HG02678 (cell line): ENCODE results near the gene ETV6.

Experiments used
- ATAC-seq: cut with Tn5 transposase; IDR thresholded peaks from one replicate; pipeline ENCODE4 v1.9.1; 2021; ENCODE audit warnings: mild to moderate bottlenecking, moderate library complexity; ENCODE audit not compliant: unreplicated experiment

The ETV6 gene

GRCh38 chr12:11821386-11822080, 172.1 kb downstream of the ETV6 start:
- no peak for ATAC-seq

GRCh38 chr12:11822081-11822834, 172.8 kb downstream of the ETV6 start:
- peak; percentile 54 for ATAC-seq

- no peak for ATAC-seq
Measured at GRCh38 chr12:11823043-11823442, 173.6 kb downstream of the ETV6 start.

- no peak for ATAC-seq
Measured at GRCh38 chr12:11823593-11823992, 174.1 kb downstream of the ETV6 start.

DNA sequence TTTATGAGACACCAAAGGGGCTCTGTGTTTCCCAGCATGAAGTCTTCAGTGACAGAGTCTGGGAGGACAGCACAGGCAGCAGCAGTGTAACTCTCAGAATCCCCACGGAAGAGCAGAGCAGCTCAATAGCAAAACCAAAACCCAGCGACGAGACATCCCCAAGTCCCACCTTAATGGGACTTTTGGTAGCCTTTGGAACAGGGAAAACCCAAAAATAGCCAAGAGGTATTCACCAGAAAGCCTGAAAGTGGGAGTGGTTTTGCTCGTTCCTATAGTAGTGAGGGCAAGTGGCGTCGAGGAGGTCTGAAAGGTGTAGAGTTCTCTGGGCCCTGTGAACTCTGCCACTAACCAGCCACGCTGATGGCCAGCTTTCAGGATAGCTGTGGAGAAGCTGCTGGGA, 174.6 kb downstream of the ETV6 start:
- ATAC-seq, result no peak

GRCh38 chr12:11824736-11825135, 175.3 kb downstream of the ETV6 start:
- ATAC-seq, result no peak

GRCh38 chr12:11825278-11825677, 175.8 kb downstream of the ETV6 start:
- no peak for ATAC-seq

DNA sequence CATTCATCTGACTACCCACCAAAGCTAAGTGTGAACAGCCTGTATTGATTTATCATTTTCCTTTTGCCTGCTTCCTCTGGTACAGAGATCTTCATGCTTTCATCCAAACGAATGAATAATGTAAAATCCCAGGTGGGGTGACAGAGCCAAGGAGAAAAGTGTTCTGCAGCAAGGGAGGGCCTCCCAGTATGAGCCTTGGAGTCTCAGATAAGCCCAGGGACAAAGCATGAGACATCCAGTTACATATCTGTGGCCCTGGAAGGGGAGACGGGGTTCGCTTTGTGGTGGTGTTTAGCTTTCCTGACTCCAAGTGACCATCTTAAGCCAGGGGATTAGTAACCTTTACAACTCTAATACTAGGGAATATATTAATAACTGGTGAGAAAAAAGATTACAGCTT, 177.1 kb downstream of the ETV6 start:
- ATAC-seq, result no peak

GRCh38 chr12:11827091-11828061, 177.9 kb downstream of the ETV6 start:
- ATAC-seq, result no peak

- no peak for ATAC-seq
Measured at GRCh38 chr12:11829764-11830194, 180.3 kb downstream of the ETV6 start.

DNA sequence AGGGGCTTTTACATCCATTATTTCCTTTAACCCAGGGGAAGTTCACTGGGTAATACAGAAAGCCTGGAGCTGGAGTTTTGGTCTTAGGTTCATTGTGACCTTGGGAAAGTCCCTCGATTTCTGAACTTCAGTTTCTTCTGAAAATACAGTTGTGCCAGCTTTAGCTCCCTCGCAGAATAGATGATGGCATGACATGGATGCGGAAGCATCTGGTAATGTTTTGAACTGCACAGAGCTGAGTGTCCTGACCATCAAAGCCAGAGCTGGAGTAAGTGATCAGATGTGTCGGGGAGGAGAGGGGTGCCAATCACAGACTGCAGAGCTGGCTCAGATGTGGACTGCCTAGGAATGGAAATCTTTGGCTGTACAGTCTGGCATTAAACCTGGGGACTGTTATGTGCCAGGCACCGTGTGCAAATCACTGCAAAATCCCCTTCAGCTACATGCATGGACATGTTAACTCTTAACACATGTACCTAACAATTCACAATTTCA, 180.9 kb downstream of the ETV6 start:
- ATAC-seq, result no peak

DNA sequence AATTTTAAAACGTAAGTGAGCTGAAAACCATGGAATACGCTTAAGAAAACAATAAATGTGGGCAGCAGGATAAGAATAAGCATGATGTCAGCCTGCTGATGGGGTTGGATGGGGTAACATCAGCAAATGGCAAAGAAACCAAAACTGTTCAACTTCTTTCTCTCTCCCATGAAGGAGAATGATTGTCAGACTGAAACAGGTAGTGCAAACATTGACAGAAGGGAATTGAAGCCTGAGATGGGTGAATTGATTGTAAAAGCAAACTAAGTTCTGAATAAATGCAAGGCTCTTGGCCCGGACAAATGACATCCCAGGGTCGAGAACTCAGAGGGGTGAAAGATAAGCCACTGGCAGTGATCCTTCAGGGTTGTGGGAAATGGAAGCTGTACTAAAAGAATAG, 182.6 kb downstream of the ETV6 start:
- no peak for ATAC-seq

GRCh38 chr12:11833174-11833895, 183.9 kb downstream of the ETV6 start:
- ATAC-seq, result no peak

- no peak for ATAC-seq
Measured at GRCh38 chr12:11834104-11834812, 184.8 kb downstream of the ETV6 start.

DNA sequence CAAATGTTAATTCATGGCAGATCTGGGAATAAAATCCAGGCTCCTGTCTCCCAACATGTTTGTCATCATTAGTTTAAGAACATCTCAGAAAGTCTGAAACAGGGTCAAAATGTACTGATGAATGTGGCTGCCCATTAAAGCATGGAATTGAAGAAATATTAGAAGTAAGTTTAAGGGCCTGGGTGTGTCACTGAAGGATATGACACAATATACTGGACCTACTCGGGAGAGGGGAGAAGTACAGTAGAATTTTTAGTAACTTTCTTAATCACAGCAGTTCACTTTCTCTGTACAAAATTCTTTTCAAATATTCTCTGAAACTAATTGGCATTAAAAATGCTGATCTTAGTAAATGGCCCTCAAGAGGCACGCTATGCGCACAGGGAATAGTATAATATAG, 185.5 kb downstream of the ETV6 start:
- no peak for ATAC-seq

GRCh38 chr12:11836282-11837151, 187.0 kb downstream of the ETV6 start:
- ATAC-seq, result peak; percentile 92

DNA sequence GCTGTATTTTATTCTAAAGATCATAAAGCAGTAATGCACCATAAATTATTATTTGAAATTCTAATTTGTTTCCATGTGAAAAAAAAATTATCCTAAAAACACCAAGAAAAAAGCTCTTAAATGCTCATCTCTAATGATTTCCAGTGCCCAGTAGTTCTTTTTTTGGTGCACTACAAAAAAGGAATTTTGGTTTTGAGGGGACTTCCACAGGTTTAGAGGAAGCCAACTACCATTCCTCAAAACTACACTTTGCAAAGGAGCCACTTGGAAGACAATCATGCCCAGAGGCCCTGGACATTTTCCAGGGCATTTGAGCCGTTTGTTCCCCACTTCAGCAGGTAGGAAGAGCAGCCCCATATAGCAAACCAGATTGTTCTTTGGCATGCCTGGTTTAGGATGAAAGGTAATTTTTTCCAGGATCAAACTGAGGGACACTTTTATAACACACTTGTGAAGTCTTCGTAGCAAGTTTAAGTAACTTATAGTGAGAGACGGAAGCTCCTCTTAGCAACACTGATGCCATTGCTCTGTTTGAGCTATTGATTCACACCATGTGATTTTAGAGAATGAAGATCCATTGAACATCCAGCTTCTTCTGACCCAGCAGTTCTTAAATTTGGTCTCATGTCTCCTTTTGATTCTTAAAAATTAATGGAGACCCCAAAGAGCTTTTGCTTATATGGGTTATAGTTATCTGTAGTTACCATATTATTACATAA, 187.9 kb downstream of the ETV6 start:
- no peak for ATAC-seq

- ATAC-seq, result no peak
Measured at GRCh38 chr12:11838403-11838802, 188.9 kb downstream of the ETV6 start.
